K562 (cell line): ENCODE data around the gene WDR90. TPM values are rescaled to one million over a fixed set of nuclear protein-coding genes. Genes with fewer than 3 reads are reported as not detected.

Source experiments
- GABPA ChIP-seq: fragments of 200-800 bp; sonication (Bioruptor generic); conservative IDR thresholded peaks from 2 replicates; pipeline ENCODE4 v1.6.1; 2016; ENCODE audit warnings: low read depth, missing genetic modification characterization, missing compliant biosample characterization
- HMG20A ChIP-seq: fragments of 450-650 bp; formaldehyde crosslinking; conservative IDR thresholded peaks from 2 replicates; pipeline ENCODE4 v1.4.0; 2020; ENCODE audit warnings: mild to moderate bottlenecking, mixed read lengths
- HNRNPL ChIP-seq: fragments of 200-400 bp; formaldehyde crosslinking; IDR thresholded peaks from 2 replicates; pipeline ENCODE4 v1.6.1; 2017; ENCODE audit warnings: low read depth, mild to moderate bottlenecking, low read length
- RAD51 ChIP-seq: fragments of 450-650 bp; IDR thresholded peaks from 2 replicates; pipeline ENCODE4 v1.7.1; 2016; ENCODE audit warnings: low read depth, mild to moderate bottlenecking, borderline replicate concordance
- RB1 ChIP-seq: fragments of 450-650 bp; IDR thresholded peaks from 2 replicates; pipeline ENCODE4 v1.6.1; 2017; ENCODE audit warnings: low read depth, mild to moderate bottlenecking
- RBFOX2 ChIP-seq: fragments of 200-400 bp; formaldehyde crosslinking; IDR thresholded peaks from 2 replicates; pipeline ENCODE4 v1.6.1; 2017; ENCODE audit warnings: low read depth, mild to moderate bottlenecking, low read length, moderate library complexity
- SAFB2 ChIP-seq: fragments of 200-400 bp; formaldehyde crosslinking; IDR thresholded peaks from 2 replicates; pipeline ENCODE4 v1.6.1; 2018; ENCODE audit warnings: borderline replicate concordance, low read length, low read depth, moderate library complexity; ENCODE audit not compliant: severe bottlenecking
- ZBTB1 ChIP-seq: sonication (generic); formaldehyde crosslinking; IDR thresholded peaks from 2 replicates; pipeline ENCODE4 v1.8.1; 2023; ENCODE audit warnings: missing genetic modification reagents, low read depth, mild to moderate bottlenecking, borderline replicate concordance
- ZBTB33 ChIP-seq: sonication (generic); formaldehyde crosslinking; IDR thresholded peaks from 2 replicates; pipeline ENCODE4 v1.8.1; 2023; ENCODE audit warnings: mild to moderate bottlenecking, missing genetic modification reagents
- ZNF197 ChIP-seq: fragments of 200-800 bp; sonication (Bioruptor generic); IDR thresholded peaks from 2 replicates; pipeline ENCODE4 v1.6.1; 2016; ENCODE audit warnings: low read depth, missing genetic modification characterization, missing compliant biosample characterization
- ZNF589 ChIP-seq: fragments of 200-800 bp; sonication (Bioruptor generic); IDR thresholded peaks from 2 replicates; pipeline ENCODE4 v1.6.1; 2016; ENCODE audit warnings: low read depth, missing genetic modification characterization, missing compliant biosample characterization
- polyA plus RNA-seq, 8 experiments: library from polyadenylated mRNA; depleted of rRNA in 4 of 8; stranded (reverse) in 5 of 8; unstranded in 3 of 8; fragments of >200 nt; fragmentation: Nextera tagmentation in 2 of 8; fragmentation: Illumina TruSeq in 1 of 8; extraction: Ambion mirVana in 2 of 8; extraction: Trizol in 1 of 8; gene quantifications; 2 replicates each; pipeline versions ENCODE4 v1.2.1 to v1.2.3, GENCODE V29; 2011 to 2014; ENCODE audit warnings: inconsistent platforms in 1 of 8, missing spikeins in 1 of 8
- total RNA-seq, 7 experiments: library from RNA; depleted of rRNA in 6 of 7; stranded (reverse); fragments of >200 nt in 6 of 7; fragmentation: Illumina TruSeq in 2 of 7; extraction: Trizol in 2 of 7; gene quantifications; 2 replicates each; pipeline versions ENCODE4 v1.2.1 to v1.2.3, GENCODE V29; 2011 to 2021; ENCODE audit warnings: low replicate concordance in 1 of 7
- TF ChIP-seq, protein P1 (sequence below): fragments of 450-650 bp; IDR thresholded peaks from 2 replicates; pipeline ENCODE4 v1.6.1; 2016; ENCODE audit warnings: borderline replicate concordance
- TF ChIP-seq, protein P2 (sequence below): fragments of 450-650 bp; IDR thresholded peaks from 2 replicates; pipeline ENCODE4 v1.6.1; 2017; ENCODE audit warnings: antibody characterized with exemption

WDR90 gene
- total and polyA plus RNA-seq, 9 of the 15 experiments (the other 6 are each of a cell fraction or from before 2014, with no cell fraction given): 0.44 to 12.6 (median 3.3) TPM

DNA sequence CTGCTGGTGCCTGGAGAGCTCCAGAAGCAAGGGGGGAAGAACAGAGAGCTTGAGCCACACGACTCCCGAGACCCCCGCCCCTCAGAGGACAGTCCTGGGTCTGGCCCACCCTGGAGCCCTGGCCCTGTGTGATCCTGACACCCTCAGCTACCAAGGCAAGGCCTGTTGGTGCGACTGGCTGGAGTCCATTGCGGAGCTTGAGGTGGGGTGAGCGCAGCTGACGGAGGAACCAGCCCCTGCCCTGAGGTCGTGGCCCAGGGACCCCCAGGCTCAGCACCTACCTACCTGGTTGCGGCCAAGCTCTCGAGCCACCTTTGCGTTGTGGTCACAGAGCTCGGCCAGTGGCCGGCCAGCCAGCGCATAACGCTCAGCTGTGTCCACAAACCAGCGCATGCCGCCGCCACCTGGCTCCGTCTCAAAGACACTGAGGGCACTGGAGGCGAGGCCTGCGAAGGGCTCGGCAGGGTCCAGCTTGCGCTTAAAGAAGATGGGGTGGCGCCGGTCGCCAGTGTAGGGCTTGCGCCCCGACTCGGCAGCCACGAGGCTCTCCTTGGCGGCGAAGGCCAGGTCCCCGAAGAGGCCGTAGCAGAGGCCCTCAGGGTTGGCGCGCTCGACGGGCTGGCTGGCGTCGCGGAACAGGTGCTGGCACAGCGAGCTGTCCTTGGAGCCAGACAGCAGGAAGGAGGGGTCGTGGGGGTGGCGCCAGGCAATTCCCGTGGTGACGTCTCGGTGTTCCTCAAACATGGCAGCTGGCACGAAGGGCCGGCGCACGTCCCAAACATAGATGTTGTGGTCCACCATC, 37.5 kb downstream of the WDR90 start (continued):
- TF ChIP-seq SAFB2 (no peak), RAD51 (no peak), RB1 (no peak), RBFOX2 (peak; percentile 51; the same call in 1 of the 2 replicates), GABPA (tag) (no peak), ZBTB1 (CRISPR knock-in tag) (no peak), ZNF589 (CRISPR knock-in tag) (no peak), ZNF197 (CRISPR knock-in tag) (no peak), HMG20A (CRISPR knock-in tag) (no peak), HNRNPL (peak; percentile 69; the same call in 1 of the 2 replicates), ZBTB33 (CRISPR knock-in tag) (0 out of 2 replicates have a peak, but pooled peaks have one; percentile 29)
- TF ChIP-seq, protein P1, sequence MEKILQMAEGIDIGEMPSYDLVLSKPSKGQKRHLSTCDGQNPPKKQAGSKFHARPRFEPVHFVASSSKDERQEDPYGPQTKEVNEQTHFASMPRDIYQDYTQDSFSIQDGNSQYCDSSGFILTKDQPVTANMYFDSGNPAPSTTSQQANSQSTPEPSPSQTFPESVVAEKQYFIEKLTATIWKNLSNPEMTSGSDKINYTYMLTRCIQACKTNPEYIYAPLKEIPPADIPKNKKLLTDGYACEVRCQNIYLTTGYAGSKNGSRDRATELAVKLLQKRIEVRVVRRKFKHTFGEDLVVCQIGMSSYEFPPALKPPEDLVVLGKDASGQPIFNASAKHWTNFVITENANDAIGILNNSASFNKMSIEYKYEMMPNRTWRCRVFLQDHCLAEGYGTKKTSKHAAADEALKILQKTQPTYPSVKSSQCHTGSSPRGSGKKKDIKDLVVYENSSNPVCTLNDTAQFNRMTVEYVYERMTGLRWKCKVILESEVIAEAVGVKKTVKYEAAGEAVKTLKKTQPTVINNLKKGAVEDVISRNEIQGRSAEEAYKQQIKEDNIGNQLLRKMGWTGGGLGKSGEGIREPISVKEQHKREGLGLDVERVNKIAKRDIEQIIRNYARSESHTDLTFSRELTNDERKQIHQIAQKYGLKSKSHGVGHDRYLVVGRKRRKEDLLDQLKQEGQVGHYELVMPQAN: no peak
- TF ChIP-seq, protein P2, sequence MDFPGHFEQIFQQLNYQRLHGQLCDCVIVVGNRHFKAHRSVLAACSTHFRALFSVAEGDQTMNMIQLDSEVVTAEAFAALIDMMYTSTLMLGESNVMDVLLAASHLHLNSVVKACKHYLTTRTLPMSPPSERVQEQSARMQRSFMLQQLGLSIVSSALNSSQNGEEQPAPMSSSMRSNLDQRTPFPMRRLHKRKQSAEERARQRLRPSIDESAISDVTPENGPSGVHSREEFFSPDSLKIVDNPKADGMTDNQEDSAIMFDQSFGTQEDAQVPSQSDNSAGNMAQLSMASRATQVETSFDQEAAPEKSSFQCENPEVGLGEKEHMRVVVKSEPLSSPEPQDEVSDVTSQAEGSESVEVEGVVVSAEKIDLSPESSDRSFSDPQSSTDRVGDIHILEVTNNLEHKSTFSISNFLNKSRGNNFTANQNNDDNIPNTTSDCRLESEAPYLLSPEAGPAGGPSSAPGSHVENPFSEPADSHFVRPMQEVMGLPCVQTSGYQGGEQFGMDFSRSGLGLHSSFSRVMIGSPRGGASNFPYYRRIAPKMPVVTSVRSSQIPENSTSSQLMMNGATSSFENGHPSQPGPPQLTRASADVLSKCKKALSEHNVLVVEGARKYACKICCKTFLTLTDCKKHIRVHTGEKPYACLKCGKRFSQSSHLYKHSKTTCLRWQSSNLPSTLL: no peak
